Measurements from ENCODE around the gene PMVK.
A peak's percentile ranks its signal among the peaks of the same experiment; 100 is the strongest.

PMVK gene

DNA sequence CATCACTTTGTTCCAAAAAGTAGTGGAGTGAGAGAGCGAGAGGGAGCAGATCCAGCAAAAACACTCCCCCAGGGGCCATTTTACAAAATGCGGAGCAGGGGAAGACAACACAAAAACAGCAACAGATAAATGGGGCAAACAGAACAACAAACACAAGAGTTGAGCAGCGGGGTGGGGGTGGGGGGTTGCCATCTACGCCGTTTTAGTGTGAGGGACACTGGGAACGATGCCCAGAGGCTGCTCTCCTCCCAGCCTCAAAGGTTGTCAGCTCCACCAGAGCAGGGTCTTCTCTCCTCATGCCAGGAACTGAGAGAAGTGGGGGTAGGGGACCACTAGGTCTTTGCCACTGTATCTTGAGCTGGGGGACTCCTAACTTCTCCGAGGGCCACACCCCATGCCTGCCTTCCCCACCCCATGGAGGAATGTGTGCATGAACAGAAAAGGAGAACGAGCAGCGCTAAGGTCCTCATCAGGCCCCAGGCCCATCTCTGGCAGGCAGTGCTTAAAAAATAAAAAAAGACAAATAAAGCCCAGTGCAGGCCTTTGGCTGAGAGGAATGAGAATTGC lies 20.7 kb upstream of the PMVK start:
- ChIA-PET POLR2A (no interaction called here), CTCF (interaction anchor here (0.6 to 5.2 kb wide), 6 partner anchors 8 to 64 kb away, joined by 4 to 49 read pairs (median 9); partner anchors contain the start of gene LENEP)
- H3K4me1 ChIP-seq (ENCODE audit: control extremely low read depth in 1 of 4, control insufficient read depth in 4 of 4, insufficient read depth in 4 of 4, low read length in 3 of 4), result peaks cover 28 to 68% (median 61%) of the 10 kb centered on the region in 4 experiments
- H3K36me3 ChIP-seq (ENCODE audit: control insufficient read depth in 4 of 4, insufficient read depth in 4 of 4, low read length in 3 of 4), result peaks cover 0 to 30% (median 18%) of the 10 kb centered on the region in 4 experiments
- H3K27ac ChIP-seq (ENCODE audit: insufficient read depth in 1 of 2, low read depth in 1 of 2, low read length in 2 of 2, poor library complexity in 1 of 2, severe bottlenecking in 2 of 2), result peak overlapping the region in 1 of 2 experiments; percentile 6
- no peaks in the 10 kb centered on the region for H3K27me3 ChIP-seq (replicated peaks in 2 of 5; ENCODE audit: control insufficient read depth in 4 of 5, insufficient read depth in 5 of 5, low read length in 4 of 5)
- H3K4me3 ChIP-seq (ENCODE audit: control insufficient read depth in 1 of 7, extremely low read depth in 1 of 7, insufficient read depth in 4 of 7, low read depth in 2 of 7, low read length in 6 of 7), result no peak overlapping the region
- no peaks in the 10 kb centered on the region for H3K9me3 ChIP-seq (ENCODE audit: control extremely low read depth in 1 of 5, control insufficient read depth in 4 of 5, insufficient read depth in 2 of 5, low read depth in 1 of 5, low read length in 4 of 5)
- DNase-seq, result no peak
- 86% methylated on average over 8 of the region's 9 CpGs for WGBS (ENCODE audit: insufficient coverage)

- 35% methylated on average over 4 of the region's 6 CpGs for WGBS (ENCODE audit: insufficient coverage)
- POLR2A ChIA-PET, result interaction anchor here (1.2 to 2.5 kb wide), 4 partner anchors 11 to 61 kb away, joined by 4 to 17 read pairs (median 6); partner anchors contain the start of genes PMVK and SHC1
- Histone ChIP-seq H3K27me3 (replicated peaks in 2 of 5; ENCODE audit: control insufficient read depth in 4 of 5, insufficient read depth in 5 of 5, low read length in 4 of 5) (no peaks in the 10 kb centered on the region), H3K36me3 (ENCODE audit: control insufficient read depth in 4 of 4, insufficient read depth in 4 of 4, low read length in 3 of 4) (peaks cover 0 to 34% (median 18%) of the 10 kb centered on the region in 4 experiments), H3K9me3 (ENCODE audit: control extremely low read depth in 1 of 5, control insufficient read depth in 4 of 5, insufficient read depth in 2 of 5, low read depth in 1 of 5, low read length in 4 of 5) (no peaks in the 10 kb centered on the region), H3K4me1 (ENCODE audit: control extremely low read depth in 1 of 4, control insufficient read depth in 4 of 4, insufficient read depth in 4 of 4, low read length in 3 of 4) (peaks cover 29 to 71% (median 66%) of the 10 kb centered on the region in 4 experiments), H3K4me3 (ENCODE audit: control insufficient read depth in 1 of 7, extremely low read depth in 1 of 7, insufficient read depth in 4 of 7, low read depth in 2 of 7, low read length in 6 of 7) (peak overlapping the region; percentile 33 to 92 (median 81)), H3K27ac (ENCODE audit: insufficient read depth in 1 of 2, low read depth in 1 of 2, low read length in 2 of 2, poor library complexity in 1 of 2, severe bottlenecking in 2 of 2) (peak overlapping the region; percentile 100)
- no peak for DNase-seq
- CTCF ChIA-PET, result interaction anchor here (0.9 to 5.2 kb wide), 9 partner anchors 9 to 104 kb away, joined by 3 to 49 read pairs (median 5); partner anchors contain the start of genes LENEP and SHC1
These were observed 20.0 kb upstream of the PMVK start for GRCh38 chr1:154956544-154956941.

DNA sequence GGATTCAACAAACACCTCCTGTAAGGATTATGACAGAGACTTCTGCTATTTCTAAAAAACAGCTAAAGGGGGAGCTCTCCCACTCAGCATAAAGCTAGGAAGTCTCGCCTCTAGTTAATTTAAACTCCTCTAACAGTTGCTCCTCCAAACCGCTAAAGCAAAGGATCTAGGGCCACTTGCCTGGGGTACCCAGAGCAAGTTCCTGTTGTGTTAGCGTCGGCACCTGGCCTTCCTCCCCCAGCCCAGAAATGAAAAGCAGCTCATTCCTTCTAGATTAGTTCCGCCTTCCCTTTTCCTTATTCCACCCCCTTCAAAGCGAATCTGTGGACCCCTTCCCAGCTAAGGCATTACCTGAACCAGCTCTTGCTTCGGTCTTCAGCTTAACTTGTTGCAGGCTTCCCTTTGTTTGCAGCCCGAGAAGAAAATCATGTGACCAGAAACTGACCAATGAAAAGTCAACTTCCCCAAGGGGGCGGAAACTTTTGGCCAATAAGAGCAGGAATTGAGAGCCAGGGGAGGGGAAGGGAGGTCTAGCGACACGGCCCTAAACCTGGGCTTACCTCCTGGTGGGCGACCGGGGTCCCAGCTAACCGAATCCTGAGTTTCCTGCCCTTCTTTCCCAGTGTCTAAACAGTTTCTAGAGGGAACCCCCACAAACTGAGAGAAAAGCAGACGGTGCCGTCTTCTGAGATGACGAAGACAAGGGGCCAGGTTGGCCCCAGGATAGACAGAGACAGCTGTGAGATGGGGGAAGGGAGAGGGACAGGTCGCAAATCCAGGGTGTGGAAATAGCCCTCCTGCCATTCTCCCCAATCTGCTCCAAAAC lies 19.4 kb upstream of the PMVK start, which contains the start of gene PBXIP1:
Gene PBXIP1, minus strand, starts transcription at position 382 of the 826 bp plus-strand sequence. CDS start 2,378 bp downstream, outside the sequence.
- Histone ChIP-seq H3K9me3 (ENCODE audit: control extremely low read depth in 1 of 5, control insufficient read depth in 4 of 5, insufficient read depth in 2 of 5, low read depth in 1 of 5, low read length in 4 of 5) (no peaks in the 10 kb centered on the region), H3K4me3 (ENCODE audit: control insufficient read depth in 1 of 7, extremely low read depth in 1 of 7, insufficient read depth in 4 of 7, low read depth in 2 of 7, low read length in 6 of 7) (peak within 1 kb of the TSS; percentile 33 to 92 (median 81)), H3K36me3 (ENCODE audit: control insufficient read depth in 4 of 4, insufficient read depth in 4 of 4, low read length in 3 of 4) (peaks cover 0 to 40% (median 22%) of the 10 kb centered on the region in 4 experiments), H3K4me1 (ENCODE audit: control extremely low read depth in 1 of 4, control insufficient read depth in 4 of 4, insufficient read depth in 4 of 4, low read length in 3 of 4) (peaks cover 29 to 74% (median 69%) of the 10 kb centered on the region in 4 experiments), H3K27me3 (replicated peaks in 2 of 5; ENCODE audit: control insufficient read depth in 4 of 5, insufficient read depth in 5 of 5, low read length in 4 of 5) (no peaks in the 10 kb centered on the region), H3K27ac (ENCODE audit: insufficient read depth in 1 of 2, low read depth in 1 of 2, low read length in 2 of 2, poor library complexity in 1 of 2, severe bottlenecking in 2 of 2) (peak within 1 kb of the TSS; percentile 100)
- under 1% methylated on average over 14 of the region's 18 CpGs for WGBS (ENCODE audit: insufficient coverage)
- CTCF ChIA-PET, result interaction anchor here (0.7 to 5.2 kb wide), 21 partner anchors 9 to 402 kb away, joined by 3 to 49 read pairs (median 3); partner anchors contain the start of genes FLAD1, LENEP, SHC1 and ZBTB7B
- POLR2A ChIA-PET, result interaction anchor here (0.5 to 2.5 kb wide), 7 partner anchors 10 to 618 kb away, joined by 3 to 17 read pairs (median 4); partner anchors contain the start of genes PMVK and SHC1
- DNase-seq, result peak; percentile 94 to 96 (median 94)

DNA sequence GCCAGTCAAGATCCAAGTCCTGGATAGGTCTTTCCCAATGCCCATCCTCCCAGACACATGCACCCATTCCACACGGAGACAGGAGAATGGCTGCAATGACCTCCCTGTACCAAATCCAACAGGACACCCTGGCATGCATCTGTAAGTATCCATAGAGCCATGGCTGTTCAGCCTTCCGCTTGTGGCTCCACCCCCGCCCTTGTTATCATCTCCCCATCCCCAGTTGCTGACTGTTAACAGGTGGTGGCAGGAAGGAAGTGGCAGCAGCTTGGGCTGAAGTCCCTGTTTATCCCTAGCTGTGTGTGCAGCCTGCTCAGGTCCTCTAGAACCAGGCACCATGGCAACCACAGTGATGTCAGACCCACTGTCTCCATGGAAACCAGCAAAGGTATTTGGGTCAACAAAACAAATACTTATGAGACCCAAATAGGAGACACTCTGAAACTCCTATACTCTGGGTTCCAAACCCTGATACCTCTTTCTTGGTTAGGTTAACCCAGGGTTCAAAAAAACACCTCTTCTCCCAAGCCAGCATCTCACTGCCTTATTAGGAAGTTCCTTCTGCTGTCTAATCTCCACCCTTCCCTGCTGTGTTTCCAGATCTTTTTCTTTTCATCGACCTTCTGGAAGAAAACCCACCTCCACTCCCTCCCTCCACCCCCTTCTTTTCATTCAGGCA lies 18.7 kb upstream of the PMVK start:
- Histone ChIP-seq H3K4me1 (ENCODE audit: control extremely low read depth in 1 of 4, control insufficient read depth in 4 of 4, insufficient read depth in 4 of 4, low read length in 3 of 4) (peaks cover 22 to 73% (median 62%) of the 10 kb centered on the region in 4 experiments), H3K4me3 (ENCODE audit: control insufficient read depth in 1 of 7, extremely low read depth in 1 of 7, insufficient read depth in 4 of 7, low read depth in 2 of 7, low read length in 6 of 7) (peak overlapping the region in 6 of 7 experiments; percentile 63 to 92 (median 82)), H3K36me3 (ENCODE audit: control insufficient read depth in 4 of 4, insufficient read depth in 4 of 4, low read length in 3 of 4) (peaks cover 0 to 47% (median 29%) of the 10 kb centered on the region in 4 experiments), H3K9me3 (ENCODE audit: control extremely low read depth in 1 of 5, control insufficient read depth in 4 of 5, insufficient read depth in 2 of 5, low read depth in 1 of 5, low read length in 4 of 5) (no peaks in the 10 kb centered on the region), H3K27ac (ENCODE audit: insufficient read depth in 1 of 2, low read depth in 1 of 2, low read length in 2 of 2, poor library complexity in 1 of 2, severe bottlenecking in 2 of 2) (peak overlapping the region; percentile 100), H3K27me3 (replicated peaks in 2 of 5; ENCODE audit: control insufficient read depth in 4 of 5, insufficient read depth in 5 of 5, low read length in 4 of 5) (no peaks in the 10 kb centered on the region)
- ChIA-PET CTCF (interaction anchor here (0.7 to 5.2 kb wide), 21 partner anchors 10 to 401 kb away, joined by 3 to 49 read pairs (median 4); partner anchors contain the start of genes FLAD1, LENEP, SHC1 and ZBTB7B), POLR2A (interaction anchor here (0.7 to 2.5 kb wide), 6 partner anchors 10 to 285 kb away, joined by 3 to 17 read pairs (median 5); partner anchors contain the start of genes CKS1B and PMVK)
- WGBS (ENCODE audit: insufficient coverage), result 3% methylated on average over 3 of the region's 4 CpGs
- peak; percentile 97 to 99 (median 99) for DNase-seq

GRCh38 chr1:154954541-154954940 lies 18.0 kb upstream of the PMVK start:
- CTCF ChIA-PET, result interaction anchor here (1.0 to 5.2 kb wide), 12 partner anchors 11 to 401 kb away, joined by 3 to 49 read pairs (median 4); no protein-coding TSS in a partner anchor
- Histone ChIP-seq H3K27me3 (replicated peaks in 2 of 5; ENCODE audit: control insufficient read depth in 4 of 5, insufficient read depth in 5 of 5, low read length in 4 of 5) (no peaks in the 10 kb centered on the region), H3K4me1 (ENCODE audit: control extremely low read depth in 1 of 4, control insufficient read depth in 4 of 4, insufficient read depth in 4 of 4, low read length in 3 of 4) (peaks cover 22 to 69% (median 61%) of the 10 kb centered on the region in 4 experiments), H3K27ac (ENCODE audit: insufficient read depth in 1 of 2, low read depth in 1 of 2, low read length in 2 of 2, poor library complexity in 1 of 2, severe bottlenecking in 2 of 2) (peak overlapping the region; percentile 100), H3K36me3 (ENCODE audit: control insufficient read depth in 4 of 4, insufficient read depth in 4 of 4, low read length in 3 of 4) (peaks cover 0 to 49% (median 28%) of the 10 kb centered on the region in 4 experiments), H3K4me3 (ENCODE audit: control insufficient read depth in 1 of 7, extremely low read depth in 1 of 7, insufficient read depth in 4 of 7, low read depth in 2 of 7, low read length in 6 of 7) (peak overlapping the region in 6 of 7 experiments; percentile 21 to 92 (median 82)), H3K9me3 (ENCODE audit: control extremely low read depth in 1 of 5, control insufficient read depth in 4 of 5, insufficient read depth in 2 of 5, low read depth in 1 of 5, low read length in 4 of 5) (no peaks in the 10 kb centered on the region)
- 81% methylated on average over 2 of the region's 3 CpGs for WGBS (ENCODE audit: insufficient coverage)
- POLR2A ChIA-PET, result interaction anchor here (1.4 to 2.5 kb wide), 5 partner anchors 9 to 63 kb away, joined by 3 to 17 read pairs (median 6); partner anchors contain the start of genes CKS1B and PMVK
- no peak for DNase-seq

DNA sequence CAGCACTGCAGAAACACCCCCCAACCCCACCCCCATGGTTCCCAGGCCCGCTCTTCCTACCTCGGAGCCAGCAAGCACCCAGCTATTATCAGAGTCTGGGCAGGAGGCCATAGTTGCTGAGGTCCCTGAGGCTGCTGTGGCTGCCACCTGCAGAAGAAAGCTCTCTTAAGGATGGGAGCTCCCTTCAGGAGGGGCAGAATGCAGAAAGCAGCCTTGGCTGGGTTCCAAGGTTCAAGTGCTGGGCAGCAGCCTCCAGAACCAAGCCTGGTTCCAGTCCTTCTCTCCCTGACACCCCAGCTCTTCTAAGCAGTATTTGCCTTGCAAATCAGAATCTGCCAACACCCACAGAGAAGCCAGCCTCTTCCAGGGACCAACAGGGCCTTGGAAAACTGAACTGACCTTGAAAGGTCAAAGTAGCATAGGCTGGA lies 17.1 kb upstream of the PMVK start:
- Histone ChIP-seq H3K9me3 (ENCODE audit: control extremely low read depth in 1 of 5, control insufficient read depth in 4 of 5, insufficient read depth in 2 of 5, low read depth in 1 of 5, low read length in 4 of 5) (no peaks in the 10 kb centered on the region), H3K4me3 (ENCODE audit: control insufficient read depth in 1 of 7, extremely low read depth in 1 of 7, insufficient read depth in 4 of 7, low read depth in 2 of 7, low read length in 6 of 7) (peak overlapping the region in 5 of 7 experiments; percentile 8 to 92 (median 82)), H3K36me3 (ENCODE audit: control insufficient read depth in 4 of 4, insufficient read depth in 4 of 4, low read length in 3 of 4) (peaks cover 3 to 47% (median 25%) of the 10 kb centered on the region in 4 experiments), H3K27ac (ENCODE audit: insufficient read depth in 1 of 2, low read depth in 1 of 2, low read length in 2 of 2, poor library complexity in 1 of 2, severe bottlenecking in 2 of 2) (peak overlapping the region; percentile 100), H3K4me1 (ENCODE audit: control extremely low read depth in 1 of 4, control insufficient read depth in 4 of 4, insufficient read depth in 4 of 4, low read length in 3 of 4) (peaks cover 22 to 68% (median 60%) of the 10 kb centered on the region in 4 experiments), H3K27me3 (replicated peaks in 2 of 5; ENCODE audit: control insufficient read depth in 4 of 5, insufficient read depth in 5 of 5, low read length in 4 of 5) (no peaks in the 10 kb centered on the region)
- POLR2A ChIA-PET, result interaction anchor here (2.1 kb wide), 1 partner anchor 9 kb away, joined by 11 read pairs; no protein-coding TSS in a partner anchor
- no peak for DNase-seq
- CTCF ChIA-PET, result interaction anchor here (1.1 to 4.0 kb wide), 4 partner anchors 41 to 378 kb away, joined by 3 to 49 read pairs (median 6); no protein-coding TSS in a partner anchor
- WGBS (ENCODE audit: insufficient coverage), result 94% methylated on average over 2 of the region's 2 CpGs

All from common myeloid progenitor, CD34-positive (primary cell).